Progenitor cell of endocrine pancreas (in vitro differentiated cells): ENCODE results near the gene ADTRP. TPM values are rescaled to one million over a fixed set of nuclear protein-coding genes. Genes with fewer than 3 reads are reported as not detected.

Experiments used
- DNase-seq: peaks from one replicate; pipeline ENCODE4 v3.0.0; 2021; ENCODE audit warnings: low spot score; ENCODE audit not compliant: unreplicated experiment
- H3K27ac Mint-ChIP-seq: 2 replicates; pipeline ENCODE4 v1.8.0; 2021; ENCODE audit warnings: mild to moderate bottlenecking, moderate library complexity, mixed read lengths
- H3K27me3 Mint-ChIP-seq: 2 replicates; pipeline ENCODE4 v1.8.0; 2021; ENCODE audit warnings: mixed read lengths
- H3K36me3 Mint-ChIP-seq: 2 replicates; pipeline ENCODE4 v1.8.0; 2022; ENCODE audit warnings: mixed read lengths; ENCODE audit not compliant: insufficient read depth
- H3K4me1 Mint-ChIP-seq: 2 replicates; pipeline ENCODE4 v1.8.0; 2021; ENCODE audit warnings: low read depth, mixed read lengths
- H3K4me3 Mint-ChIP-seq: 2 replicates; pipeline ENCODE4 v1.8.0; 2021; ENCODE audit warnings: low read depth, mild to moderate bottlenecking, moderate library complexity, mixed read lengths
- H3K9me3 Mint-ChIP-seq: 2 replicates; pipeline ENCODE4 v1.8.0; 2021; ENCODE audit warnings: low read depth, mixed read lengths
- total RNA-seq: library from RNA; stranded (reverse); gene quantifications from 2 replicates; pipeline ENCODE4 v1.2.1, GENCODE V29; 2021
- TF ChIP-seq, protein P1 (sequence below): fragments of 200-600 bp; sonication (generic); IDR thresholded peaks from one replicate; pipeline ENCODE4 v1.5.0; 2021; ENCODE audit warnings: antibody characterized with exemption, mild to moderate bottlenecking; ENCODE audit not compliant: unreplicated experiment

Gene ADTRP
- total RNA-seq, 1 donor from 2014 or later: not detected

DNA sequence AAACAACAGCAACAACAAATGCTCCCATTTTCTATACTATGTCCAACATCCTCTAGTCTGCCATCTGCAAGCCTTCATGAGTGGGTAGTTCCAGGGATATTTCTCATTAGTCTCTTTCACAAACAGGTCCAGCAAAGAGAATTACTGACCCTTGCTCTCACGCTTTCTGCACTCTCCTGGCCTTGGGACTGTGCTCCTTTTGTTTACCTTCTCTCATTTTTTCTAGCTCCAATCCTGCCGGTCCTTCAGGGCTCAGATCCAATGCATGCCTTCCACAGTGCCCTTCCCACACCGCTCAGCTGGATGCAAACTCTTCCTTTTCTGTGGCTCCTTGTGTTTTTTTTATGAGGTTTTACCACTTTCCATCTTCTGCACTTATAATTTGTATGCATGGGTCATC is 47.2 kb downstream of the ADTRP start:
- TF ChIP-seq, protein P1, sequence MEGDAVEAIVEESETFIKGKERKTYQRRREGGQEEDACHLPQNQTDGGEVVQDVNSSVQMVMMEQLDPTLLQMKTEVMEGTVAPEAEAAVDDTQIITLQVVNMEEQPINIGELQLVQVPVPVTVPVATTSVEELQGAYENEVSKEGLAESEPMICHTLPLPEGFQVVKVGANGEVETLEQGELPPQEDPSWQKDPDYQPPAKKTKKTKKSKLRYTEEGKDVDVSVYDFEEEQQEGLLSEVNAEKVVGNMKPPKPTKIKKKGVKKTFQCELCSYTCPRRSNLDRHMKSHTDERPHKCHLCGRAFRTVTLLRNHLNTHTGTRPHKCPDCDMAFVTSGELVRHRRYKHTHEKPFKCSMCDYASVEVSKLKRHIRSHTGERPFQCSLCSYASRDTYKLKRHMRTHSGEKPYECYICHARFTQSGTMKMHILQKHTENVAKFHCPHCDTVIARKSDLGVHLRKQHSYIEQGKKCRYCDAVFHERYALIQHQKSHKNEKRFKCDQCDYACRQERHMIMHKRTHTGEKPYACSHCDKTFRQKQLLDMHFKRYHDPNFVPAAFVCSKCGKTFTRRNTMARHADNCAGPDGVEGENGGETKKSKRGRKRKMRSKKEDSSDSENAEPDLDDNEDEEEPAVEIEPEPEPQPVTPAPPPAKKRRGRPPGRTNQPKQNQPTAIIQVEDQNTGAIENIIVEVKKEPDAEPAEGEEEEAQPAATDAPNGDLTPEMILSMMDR: no peak
- no peak overlapping the region for H3K27ac Mint-ChIP-seq
- no peaks in the 10 kb centered on the region for H3K9me3 Mint-ChIP-seq
- H3K36me3 Mint-ChIP-seq: no peaks in the 10 kb centered on the region
- DNase-seq: no peak
- no peak overlapping the region for H3K4me3 Mint-ChIP-seq
- H3K27me3 Mint-ChIP-seq: peaks cover 4% of the 10 kb centered on the region
- peaks cover 18% of the 10 kb centered on the region for H3K4me1 Mint-ChIP-seq

DNA sequence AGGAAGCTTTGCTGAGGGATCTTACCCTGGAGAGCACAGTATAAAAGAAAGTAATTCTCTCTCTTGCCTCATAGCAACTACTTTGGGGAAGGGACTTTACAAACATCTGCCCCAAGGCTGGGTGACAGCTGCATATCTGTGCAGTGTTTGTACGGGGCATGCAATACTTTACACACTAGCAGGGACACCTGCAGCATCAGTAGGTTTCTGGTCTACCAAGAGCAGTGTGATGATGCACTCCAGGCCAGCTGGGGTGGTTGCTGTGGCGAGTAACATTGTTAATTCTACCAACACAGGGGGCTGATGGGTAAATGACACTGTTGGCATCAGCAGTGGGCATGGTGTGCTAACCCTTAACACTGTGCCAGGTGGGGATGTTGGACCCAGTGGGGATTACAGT is 48.0 kb downstream of the ADTRP start:
- Mint-ChIP-seq H3K9me3 (no peaks in the 10 kb centered on the region), H3K27me3 (peaks cover 4% of the 10 kb centered on the region), H3K4me3 (no peak overlapping the region), H3K36me3 (no peaks in the 10 kb centered on the region), H3K27ac (no peak overlapping the region), H3K4me1 (peaks cover 16% of the 10 kb centered on the region)
- TF ChIP-seq, protein P1: no peak
- no peak for DNase-seq

DNA sequence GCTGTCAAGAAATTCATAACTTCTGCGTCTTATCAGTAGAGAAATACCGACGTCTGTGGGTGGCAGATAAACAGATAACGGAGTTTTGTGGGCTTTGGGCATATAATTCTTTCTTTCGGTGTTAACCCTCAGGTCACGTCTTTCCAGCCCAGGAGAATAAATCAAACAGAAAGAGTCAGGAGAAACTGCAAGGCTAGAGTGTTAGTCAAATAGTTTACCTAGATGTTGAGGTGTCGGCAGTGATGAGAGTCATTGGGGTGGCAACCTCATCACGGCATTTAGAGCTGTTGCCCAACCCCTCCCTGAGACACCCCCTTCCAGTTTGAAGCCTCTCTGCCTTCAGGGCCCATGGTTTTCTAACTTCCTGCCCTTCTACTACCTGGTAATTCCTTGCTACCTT is 49.5 kb downstream of the ADTRP start:
- Mint-ChIP-seq H3K9me3 (no peaks in the 10 kb centered on the region), H3K27ac (no peak overlapping the region), H3K4me1 (peaks cover 6% of the 10 kb centered on the region), H3K4me3 (no peak overlapping the region), H3K27me3 (no peaks in the 10 kb centered on the region), H3K36me3 (no peaks in the 10 kb centered on the region)
- DNase-seq: no peak
- TF ChIP-seq, protein P1: no peak

DNA sequence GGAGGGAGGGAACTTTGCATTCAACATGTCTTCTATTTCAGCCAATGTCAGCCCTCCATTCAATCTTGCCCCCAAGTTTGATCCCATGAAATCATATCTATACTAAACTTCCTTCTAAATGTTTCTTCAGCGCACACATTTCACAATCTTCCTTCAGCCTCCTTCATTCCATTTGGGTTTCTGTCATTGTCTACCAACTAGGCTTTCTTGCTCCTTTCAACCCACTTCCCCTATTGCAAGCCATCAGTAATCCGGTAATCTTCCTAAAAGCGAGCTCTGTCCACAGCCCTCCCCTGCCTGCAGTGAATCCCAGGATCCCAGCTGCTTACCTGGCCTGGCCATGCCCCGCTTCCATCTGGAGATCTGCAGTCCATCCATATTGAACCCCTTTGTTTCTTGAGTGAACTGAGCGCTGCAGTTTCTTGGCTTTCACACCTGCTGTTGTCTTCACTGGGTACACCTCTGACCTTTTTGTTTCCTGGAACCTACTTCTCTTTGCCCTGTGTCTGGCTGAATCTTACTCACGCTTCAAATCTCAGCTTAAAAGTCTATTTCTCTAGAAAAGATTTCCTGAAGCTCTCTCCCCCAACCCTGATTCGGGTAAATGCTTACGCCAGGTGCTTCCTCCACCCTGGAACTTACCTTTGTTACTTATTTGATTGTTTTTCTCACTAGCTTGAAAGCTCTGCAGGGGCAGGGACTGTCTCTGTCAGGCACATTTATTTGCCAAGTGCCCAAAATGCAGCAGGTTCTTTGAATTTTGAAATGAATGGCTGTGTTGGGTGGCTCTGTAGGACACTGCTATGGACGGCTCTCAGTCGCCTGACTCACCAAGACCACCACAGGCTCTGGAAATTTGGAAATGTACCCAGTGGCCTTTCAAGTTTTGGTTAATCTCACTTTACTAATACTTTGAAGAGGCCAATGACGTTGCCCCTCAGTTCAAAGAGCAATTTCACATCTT is 50.3 kb downstream of the ADTRP start:
- Mint-ChIP-seq H3K4me3 (no peak overlapping the region), H3K27me3 (no peaks in the 10 kb centered on the region), H3K4me1 (peaks cover 6% of the 10 kb centered on the region), H3K27ac (no peak overlapping the region), H3K36me3 (no peaks in the 10 kb centered on the region), H3K9me3 (no peaks in the 10 kb centered on the region)
- TF ChIP-seq, protein P1: no peak
- DNase-seq: no peak

DNA sequence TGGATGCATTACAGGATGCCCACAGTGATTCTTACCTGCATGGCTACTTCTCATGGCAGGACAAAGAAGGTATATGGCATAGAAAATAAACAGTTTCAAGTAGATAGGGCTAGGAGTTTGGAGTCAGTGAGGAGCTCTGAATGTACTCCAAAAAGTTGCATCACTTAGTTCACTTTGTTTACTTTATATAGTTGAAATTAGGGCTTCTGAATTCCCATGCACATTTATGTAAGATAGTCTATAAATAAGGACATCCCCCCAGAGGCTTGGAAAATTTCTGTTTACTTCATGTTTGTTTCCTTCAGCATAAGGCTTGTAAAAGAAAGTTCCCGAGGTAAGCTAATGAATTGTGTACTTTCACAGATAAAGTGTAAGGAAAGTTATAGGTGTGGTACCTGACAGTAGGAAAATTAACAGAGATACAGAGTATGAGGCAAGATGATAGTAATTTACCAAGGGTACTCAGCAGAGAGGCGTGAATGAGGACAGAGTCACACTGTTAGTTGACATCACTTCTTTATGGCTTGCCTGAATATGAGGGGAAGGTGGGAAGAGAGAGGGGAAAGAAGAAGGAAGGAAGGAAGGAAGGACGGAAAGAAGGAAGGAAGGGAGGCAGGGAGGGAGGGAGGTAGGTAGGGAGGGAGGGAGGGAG is 51.1 kb downstream of the ADTRP start:
- H3K27ac Mint-ChIP-seq: no peak overlapping the region

More for the DNA sequence above, 51.1 kb downstream of the ADTRP start:
- TF ChIP-seq, protein P1: no peak
- no peak overlapping the region for H3K4me3 Mint-ChIP-seq
- no peak for DNase-seq
- H3K27me3 Mint-ChIP-seq: no peaks in the 10 kb centered on the region
- H3K36me3 Mint-ChIP-seq: no peaks in the 10 kb centered on the region
- H3K4me1 Mint-ChIP-seq: peaks cover 6% of the 10 kb centered on the region
- H3K9me3 Mint-ChIP-seq: no peaks in the 10 kb centered on the region
